SKM-1 (cell line): ENCODE measurements around the gene OR5H2.
"Not testable (repeated sequence)": the region's sequence is repeated elsewhere in the genome, so short reads cannot be mapped to it uniquely, and the experiment has no call there.

Experiments
- DNase-seq: peaks from one replicate; lab custom pipeline; 2025; ENCODE audit not compliant: unreplicated experiment; lab: John Stamatoyannopoulos, UW

The OR5H2 gene

GRCh38 chr3:98282205-98282604, at the start of gene OR5H2:
OR5H2 (plus strand) TSS chr3:98282505; CDS start chr3:98282903, 398 bp downstream.
- no peak for DNase-seq

DNA sequence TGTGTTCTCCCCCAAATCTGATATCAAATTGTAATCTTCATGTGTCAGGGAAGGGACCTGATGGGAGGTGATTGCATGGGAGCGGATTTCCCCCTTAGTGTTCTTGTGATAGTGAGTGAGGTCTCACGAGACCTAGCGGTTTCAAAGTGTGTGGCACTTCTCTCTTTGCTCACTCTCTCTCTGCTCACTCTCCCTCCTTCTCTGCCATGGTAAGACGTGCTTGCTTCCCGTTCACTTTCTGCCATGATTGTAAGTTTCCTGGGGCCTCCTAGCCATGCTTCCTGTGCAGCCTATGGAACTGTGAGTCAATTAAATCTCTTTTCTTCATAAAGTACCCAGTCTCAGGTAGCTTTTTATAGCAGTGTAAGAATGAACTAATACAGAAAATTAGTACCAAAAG, 48.8 kb upstream of the OR5H2 start:
- DNase-seq: no peak

- peak; percentile 16 for DNase-seq
These were observed 42.2 kb upstream of the OR5H2 start for GRCh38 chr3:98240131-98240530.

- no peak for DNase-seq
These were observed 40.1 kb upstream of the OR5H2 start for GRCh38 chr3:98242155-98242554.

GRCh38 chr3:98243843-98244242, 38.5 kb upstream of the OR5H2 start:
- no peak for DNase-seq

DNA sequence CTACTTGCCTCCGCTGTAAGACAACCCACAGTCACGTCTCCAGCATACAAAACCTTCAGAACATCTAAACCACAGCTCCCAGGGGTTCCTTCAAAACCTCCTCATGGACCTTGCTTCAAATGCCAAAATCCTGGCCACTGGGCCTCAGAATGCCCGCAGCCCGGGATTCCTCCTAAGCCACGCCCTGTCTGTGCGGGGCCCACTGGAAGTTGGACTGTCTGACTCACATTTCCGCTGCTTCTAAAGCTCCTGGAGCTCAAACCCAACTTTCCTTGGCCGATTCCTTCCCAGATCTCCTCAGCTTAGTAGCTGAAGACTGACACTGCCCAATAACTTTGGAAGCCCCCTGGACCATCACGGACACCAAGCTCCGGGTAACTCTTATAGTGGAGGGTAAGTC, 36.2 kb upstream of the OR5H2 start:
- DNase-seq: no peak

GRCh38 chr3:98256026-98256425, 26.3 kb upstream of the OR5H2 start:
- not testable (repeated sequence) for DNase-seq

DNA sequence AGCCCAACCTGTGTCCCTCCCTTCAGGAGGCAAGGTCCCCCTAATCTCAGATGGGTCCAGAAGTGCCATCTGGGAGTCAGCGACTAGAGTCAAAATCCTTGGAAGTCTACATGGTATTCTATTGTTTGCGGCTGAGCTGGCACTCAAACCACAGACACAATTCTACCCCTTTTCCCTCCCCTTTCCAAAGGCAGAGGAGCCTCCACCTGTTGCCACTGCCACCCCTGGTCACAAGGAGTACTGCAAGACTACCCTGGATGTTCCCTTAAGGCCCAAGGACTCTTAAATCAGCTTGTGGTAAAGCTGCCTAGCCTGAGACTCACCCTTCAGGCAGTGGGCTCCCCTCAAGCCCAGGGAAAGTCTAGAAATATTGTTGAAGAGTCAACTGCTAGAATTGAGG, 22.6 kb upstream of the OR5H2 start:
- no peak for DNase-seq

GRCh38 chr3:98262046-98262445, 20.3 kb upstream of the OR5H2 start:
- no peak for DNase-seq

- no peak for DNase-seq
These were observed 18.4 kb upstream of the OR5H2 start, which contains the start of gene OR5H6 for GRCh38 chr3:98263944-98264343. OR5H6 (plus strand) TSS chr3:98264244; CDS start chr3:98264333, 89 bp downstream.

GRCh38 chr3:98269846-98270245, 12.5 kb upstream of the OR5H2 start:
- no peak for DNase-seq

DNA sequence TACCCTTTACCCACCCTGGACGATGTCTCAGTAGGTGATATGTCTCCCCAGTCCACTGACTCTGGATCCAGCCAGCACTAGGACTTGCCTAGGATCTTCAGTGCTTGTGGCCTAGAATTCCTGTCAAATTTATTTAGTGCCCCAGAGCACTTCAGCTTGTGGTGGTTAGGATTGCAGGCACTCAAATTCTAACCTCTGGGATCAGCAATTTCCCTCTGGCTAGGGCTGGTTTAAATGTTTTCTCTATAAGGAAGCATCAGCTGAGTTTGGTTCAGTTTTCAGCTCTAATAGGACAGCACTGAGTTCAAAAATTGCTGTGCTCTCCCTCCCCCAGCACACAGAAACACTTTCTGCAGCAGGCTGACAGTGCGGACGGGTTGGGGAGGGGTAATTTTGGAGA, 10.2 kb upstream of the OR5H2 start:
- DNase-seq: no peak

DNA sequence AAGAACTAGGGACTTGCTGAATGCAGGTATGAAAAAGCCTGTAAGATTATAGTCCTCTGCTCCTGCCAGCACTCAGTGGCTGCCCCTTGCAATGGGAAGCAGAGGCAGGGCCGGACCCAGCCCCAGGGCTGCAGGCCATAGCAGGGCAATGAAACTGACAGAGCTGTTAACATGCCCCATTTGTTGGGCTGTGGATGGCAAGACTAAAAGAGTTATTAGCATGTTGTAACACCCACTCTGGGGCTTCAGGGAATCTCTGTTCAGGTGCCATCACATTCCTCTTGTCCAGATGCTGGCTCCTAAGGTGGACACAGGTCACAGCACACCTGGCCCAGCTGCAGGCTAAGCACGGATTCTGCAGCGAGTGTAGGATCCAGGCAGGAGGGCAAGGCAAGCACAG, 7.4 kb upstream of the OR5H2 start:
- no peak for DNase-seq

GRCh38 chr3:98290916-98291315, 8.6 kb downstream of the OR5H2 start:
- no peak for DNase-seq

DNA sequence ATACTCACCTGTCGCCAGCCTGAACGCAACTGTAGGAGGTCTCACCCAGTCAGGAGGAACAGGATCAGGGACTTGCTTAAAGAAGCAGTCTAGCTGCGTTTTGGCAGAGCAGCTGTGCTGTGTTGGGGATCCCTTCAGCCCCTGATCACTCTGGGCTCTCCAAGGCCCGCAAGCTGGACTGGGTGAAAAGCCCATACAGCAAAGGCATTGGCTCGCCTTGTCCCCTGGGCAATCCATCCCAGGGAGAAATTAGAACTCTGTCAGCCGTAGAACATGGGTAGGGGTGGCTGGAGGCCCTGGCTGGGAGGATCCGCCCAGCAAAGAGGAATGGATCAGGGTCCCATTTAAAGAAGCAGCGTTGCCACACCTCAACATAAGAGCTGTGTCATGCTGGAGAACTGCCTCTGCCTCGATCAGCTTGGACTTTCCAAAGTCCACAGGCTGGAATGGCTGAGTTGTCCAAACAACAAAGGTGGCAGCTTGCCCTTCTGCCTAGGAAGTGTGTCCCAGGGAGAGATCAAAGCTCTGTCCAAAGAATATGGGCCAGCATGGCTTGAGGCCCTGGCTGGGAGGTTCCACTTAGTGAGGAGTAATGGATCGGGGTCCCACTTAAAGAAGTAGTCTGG, 9.1 kb downstream of the OR5H2 start:
- no peak for DNase-seq

DNA sequence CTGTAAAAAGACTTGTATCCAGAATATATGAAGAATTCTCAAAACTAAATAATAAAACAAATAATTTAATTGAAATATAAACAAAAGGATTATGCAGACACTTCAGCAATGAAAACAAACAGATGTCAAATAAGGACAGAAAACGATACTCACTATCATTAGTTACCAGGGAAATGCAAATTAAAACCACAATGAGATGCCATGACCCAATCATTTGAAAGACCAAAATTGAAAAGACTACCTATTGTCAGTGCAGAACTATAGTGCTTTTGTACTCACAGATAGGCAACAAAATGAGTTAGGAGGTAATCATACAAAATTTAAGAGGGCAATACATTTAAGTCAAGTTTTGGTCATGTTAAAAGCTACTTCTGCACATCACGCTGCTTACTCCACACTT, 39.8 kb downstream of the OR5H2 start:
- DNase-seq: no peak

- no peak for DNase-seq
These were observed 40.4 kb downstream of the OR5H2 start for GRCh38 chr3:98322686-98323085.

- DNase-seq: no peak
These were observed 41.1 kb downstream of the OR5H2 start for GRCh38 chr3:98323425-98323824.

DNA sequence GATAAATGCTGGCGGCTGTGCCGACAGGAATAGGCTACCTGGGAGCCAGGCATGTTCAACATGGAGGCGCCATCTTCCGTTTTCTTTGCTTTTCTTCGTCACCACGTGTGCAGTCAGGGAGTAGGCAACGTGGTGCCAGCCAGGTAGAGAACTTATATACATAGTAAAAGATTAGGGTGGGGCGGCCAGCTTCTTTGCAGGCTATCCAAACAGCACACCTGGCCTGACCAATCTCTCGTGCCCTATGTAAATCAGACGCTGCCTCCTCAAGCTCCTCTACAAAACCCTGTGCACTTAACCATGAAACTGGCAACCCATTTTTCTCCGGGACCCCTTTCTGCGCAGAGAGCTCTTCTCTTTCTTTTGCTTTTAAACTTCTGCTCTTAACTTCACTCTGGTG, 42.8 kb downstream of the OR5H2 start:
- no peak for DNase-seq

GRCh38 chr3:98326105-98326893, 44.0 kb downstream of the OR5H2 start:
- no peak for DNase-seq

DNA sequence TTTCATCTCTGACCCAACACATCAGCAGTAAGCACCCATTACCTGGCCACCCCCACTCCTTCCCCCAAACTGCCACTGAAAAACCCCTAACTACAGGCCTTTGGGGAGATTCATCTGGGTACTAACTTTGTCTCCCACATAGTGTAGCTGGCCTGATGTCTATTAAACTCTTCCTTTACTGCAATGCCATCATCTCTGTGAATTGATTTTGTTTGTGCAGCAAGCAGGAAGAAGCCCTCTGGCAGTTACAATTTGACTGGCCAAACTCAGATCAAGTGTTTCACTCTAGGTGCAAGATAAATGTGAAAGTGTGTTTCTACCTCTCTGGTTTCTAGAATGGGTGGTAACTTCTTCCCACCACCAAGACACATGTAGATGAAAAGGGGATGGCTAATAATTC, 44.6 kb downstream of the OR5H2 start:
- no peak for DNase-seq

DNA sequence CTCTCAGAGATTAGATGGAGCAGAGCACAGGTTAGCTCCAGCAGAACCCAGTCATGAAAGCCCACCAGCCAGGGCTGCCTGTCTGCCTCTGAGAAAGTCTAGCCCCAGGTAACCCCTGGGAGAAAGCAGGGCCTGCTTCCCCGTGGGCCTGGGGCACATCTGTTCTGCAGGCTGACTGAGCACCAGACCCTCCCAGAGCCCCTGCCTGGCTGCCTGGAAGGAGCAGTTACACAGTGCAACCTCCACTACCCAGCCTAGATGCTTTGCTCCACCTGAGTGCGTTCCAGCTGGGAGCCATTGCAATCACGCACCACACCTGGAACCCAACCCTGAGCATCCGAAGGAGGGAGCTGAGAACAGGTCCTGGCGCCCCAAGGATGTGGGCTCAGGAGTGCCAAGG, 46.6 kb downstream of the OR5H2 start:
- no peak for DNase-seq
